GM23338 (cell line): ENCODE data around the gene DHX34. TPM values are rescaled to one million over a fixed set of nuclear protein-coding genes. Genes with fewer than 3 reads are reported as not detected.

Experiments
- ATAC-seq: fragments of 200-7000 bp; cut with Tn5 transposase; 3 replicates; pipeline ENCODE4 v1.9.1; 2020
- DNase-seq: peaks from one replicate; pipeline ENCODE4 v3.0.0-alpha.2; 2015; ENCODE audit warnings: low spot score
- H2AFZ ChIP-seq: fragments of 200-600 bp; sonication (generic); 2 replicates; pipeline ENCODE4 v1.8.0; 2016; ENCODE audit warnings: antibody characterized with exemption, mild to moderate bottlenecking, moderate library complexity
- H3F3A ChIP-seq: fragments of 200-600 bp; sonication (generic); replicated peaks from 2 replicates; pipeline ENCODE4 v1.8.0; 2017; ENCODE audit warnings: antibody characterized with exemption, mixed run types, low read depth
- H3K27ac ChIP-seq: fragments of 200-600 bp; sonication (generic); 2 replicates; pipeline ENCODE4 v1.6.1; 2016; ENCODE audit warnings: low read depth
- H3K27me3 ChIP-seq: fragments of 200-600 bp; sonication (generic); 2 replicates; pipeline ENCODE4 v1.8.0; 2016; ENCODE audit warnings: mild to moderate bottlenecking, mixed run types, moderate library complexity; ENCODE audit not compliant: insufficient read depth
- H3K36me3 ChIP-seq: fragments of 200-600 bp; sonication (generic); 2 replicates; pipeline ENCODE4 v1.8.0; 2016; ENCODE audit warnings: mild to moderate bottlenecking; ENCODE audit not compliant: insufficient read depth
- H3K4me1 ChIP-seq: fragments of 200-600 bp; sonication (generic); 2 replicates; pipeline ENCODE4 v1.8.0; 2016; ENCODE audit warnings: mild to moderate bottlenecking, moderate library complexity; ENCODE audit not compliant: insufficient read depth
- H3K4me2 ChIP-seq: fragments of 200-600 bp; sonication (generic); 2 replicates; pipeline ENCODE4 v1.7.1; 2017; ENCODE audit warnings: mixed run types
- H3K4me3 ChIP-seq: fragments of 200-600 bp; sonication (generic); 2 replicates; pipeline ENCODE4 v1.6.1; 2016; ENCODE audit warnings: mixed run types
- H3K79me2 ChIP-seq: fragments of 200-600 bp; sonication (generic); replicated peaks from 2 replicates; pipeline ENCODE4 v1.8.0; 2017; ENCODE audit warnings: mild to moderate bottlenecking; ENCODE audit not compliant: insufficient read depth
- H3K9me2 ChIP-seq: fragments of 200-600 bp; sonication (generic); 2 replicates; pipeline ENCODE4 v1.8.0; 2017; ENCODE audit not compliant: insufficient read depth
- H4K20me1 ChIP-seq: fragments of 200-600 bp; sonication (generic); replicated peaks from 2 replicates; pipeline ENCODE4 v1.8.0; 2017; ENCODE audit warnings: mild to moderate bottlenecking; ENCODE audit not compliant: insufficient read depth
- H3K27ac Mint-ChIP-seq: 2 replicates; pipeline ENCODE4 v1.8.0; 2020; ENCODE audit warnings: inconsistent platforms, mild to moderate bottlenecking, moderate library complexity, mixed read lengths
- H3K27me3 Mint-ChIP-seq: 3 replicates; pipeline ENCODE4 v1.8.0; 2022; ENCODE audit warnings: low read depth, mild to moderate bottlenecking, moderate library complexity, mixed read lengths, inconsistent platforms; ENCODE audit not compliant: insufficient read depth, poor library complexity
- H3K36me3 Mint-ChIP-seq: 3 replicates; pipeline ENCODE4 v1.8.0; 2021; ENCODE audit warnings: low read depth, mild to moderate bottlenecking, inconsistent platforms, moderate library complexity, mixed read lengths
- H3K4me1 Mint-ChIP-seq: 3 replicates; pipeline ENCODE4 v1.8.0; 2020; ENCODE audit warnings: mild to moderate bottlenecking, inconsistent platforms, mixed read lengths
- H3K4me3 Mint-ChIP-seq: 3 replicates; pipeline ENCODE4 v1.8.0; 2021; ENCODE audit warnings: moderate library complexity, mild to moderate bottlenecking, inconsistent platforms, mixed read lengths
- H3K9me3 Mint-ChIP-seq: 3 replicates; pipeline ENCODE4 v1.8.0; 2020; ENCODE audit warnings: moderate library complexity, mild to moderate bottlenecking, inconsistent platforms, mixed read lengths
- CREB1 ChIP-seq: fragments of 250-450 bp; sonication (Bioruptor Pico); IDR thresholded peaks from 2 replicates; pipeline ENCODE4 v1.5.0; 2020; ENCODE audit warnings: low read depth, mild to moderate bottlenecking, moderate library complexity
- CTCF ChIP-seq, 2 experiments: fragments of 200-600 bp in 1 of 2; sonication (generic) in 1 of 2; conservative IDR thresholded peaks; 2 replicates each; pipeline versions ENCODE4 v1.5.1 to v1.6.1; 2016 to 2017; ENCODE audit warnings: antibody characterized with exemption in 2 of 2, low read depth in 2 of 2, mild to moderate bottlenecking in 2 of 2, moderate library complexity in 1 of 2
- ETS1 ChIP-seq: IDR thresholded peaks from 2 replicates; pipeline ENCODE4 v1.6.1; 2016; ENCODE audit warnings: antibody characterized with exemption
- EZH2 ChIP-seq: fragments of 200-600 bp; sonication (generic); IDR thresholded peaks from one replicate; pipeline ENCODE4 v1.8.0; 2017; ENCODE audit warnings: antibody characterized with exemption, mild to moderate bottlenecking, low read depth; ENCODE audit not compliant: unreplicated experiment
- EZH2phosphoT487 ChIP-seq: fragments of 200-600 bp; sonication (generic); IDR thresholded peaks from one replicate; pipeline ENCODE4 v1.8.1; 2018; ENCODE audit warnings: antibody characterized with exemption; ENCODE audit not compliant: unreplicated experiment
- JUNB ChIP-seq: IDR thresholded peaks from one replicate; pipeline ENCODE4 v1.6.1; 2016; ENCODE audit warnings: antibody characterized with exemption; ENCODE audit not compliant: unreplicated experiment
- NANOG ChIP-seq: IDR thresholded peaks from 2 replicates; pipeline ENCODE4 v1.6.1; 2016; ENCODE audit warnings: antibody characterized with exemption, borderline replicate concordance
- POLR2AphosphoS5 ChIP-seq: IDR thresholded peaks from 2 replicates; pipeline ENCODE4 v1.6.1; 2016; ENCODE audit warnings: antibody characterized with exemption, low read depth
- REST ChIP-seq: IDR thresholded peaks from one replicate; pipeline ENCODE4 v1.6.1; 2018; ENCODE audit warnings: antibody characterized with exemption; ENCODE audit not compliant: unreplicated experiment
- STAT1 ChIP-seq: IDR thresholded peaks from one replicate; pipeline ENCODE4 v1.6.1; 2016; ENCODE audit warnings: antibody characterized with exemption; ENCODE audit not compliant: unreplicated experiment
- ZNF114 ChIP-seq: fragments of 250-450 bp; sonication (Bioruptor Pico); IDR thresholded peaks from 2 replicates; pipeline ENCODE4 v1.5.0; 2020; ENCODE audit warnings: mild to moderate bottlenecking, moderate library complexity
- ZNF331 ChIP-seq: fragments of 250-450 bp; sonication (Bioruptor Pico); IDR thresholded peaks from 2 replicates; pipeline ENCODE4 v1.5.0; 2020; ENCODE audit warnings: low read depth, mild to moderate bottlenecking, moderate library complexity
- ZNF462 ChIP-seq: fragments of 250-450 bp; sonication (Bioruptor Pico); IDR thresholded peaks from 2 replicates; pipeline ENCODE4 v1.5.0; 2020; ENCODE audit warnings: mild to moderate bottlenecking, moderate library complexity
- polyA plus RNA-seq: library from polyadenylated mRNA; unstranded; fragments of >200 nt; fragmentation: Nextera tagmentation; extraction: Ambion mirVana; gene quantifications from 2 replicates; pipeline ENCODE4 v1.2.1, GENCODE V29; 2016
- total RNA-seq: library from RNA; depleted of rRNA; stranded (reverse); fragments of >200 nt; shearing (Covaris generic); gene quantifications from 2 replicates; pipeline ENCODE4 v1.2.3, GENCODE V29; 2014

Gene DHX34
- total and polyA plus RNA-seq, 2 experiments from 2014 or later, result 16.3 to 50.1 TPM

- Histone ChIP-seq H3K79me2 (no peaks in the 10 kb centered on the region), H3K4me1 (no peaks in the 10 kb centered on the region), H2AFZ (no peak overlapping the region), H3K4me3 (no peak overlapping the region), H4K20me1 (no peaks in the 10 kb centered on the region), H3K36me3 (no peaks in the 10 kb centered on the region), H3K9me2 (no peaks in the 10 kb centered on the region), H3F3A (no peaks in the 10 kb centered on the region), H3K27ac (no peak overlapping the region), H3K27me3 (no peaks in the 10 kb centered on the region), H3K4me2 (no peak overlapping the region)
- H3K4me3 Mint-ChIP-seq, result no peak overlapping the region
- peaks cover 9% of the 10 kb centered on the region; the same call in 1 of the 3 replicates for H3K9me3 Mint-ChIP-seq
- peaks cover 6% of the 10 kb centered on the region; the same call in 1 of the 3 replicates for H3K4me1 Mint-ChIP-seq
- ATAC-seq, result no peak
- DNase-seq, result no peak
- H3K27ac Mint-ChIP-seq, result no peak overlapping the region
- H3K27me3 Mint-ChIP-seq, result peaks cover 7% of the 10 kb centered on the region
- no peak for TF ChIP-seq CTCF (conservative IDR thresholded peaks at IDR 0.05; ENCODE audit: low read depth in 2 of 2)
- no peak for TF ChIP-seq EZH2
- TF ChIP-seq ZNF331 (CRISPR knock-in tag), result no peak
- TF ChIP-seq STAT1, result no peak
- TF ChIP-seq ETS1, result no peak
- TF ChIP-seq EZH2phosphoT487, result no peak
- TF ChIP-seq ZNF114 (CRISPR knock-in tag), result no peak
- no peak for TF ChIP-seq POLR2AphosphoS5
- no peak for TF ChIP-seq JUNB
- no peak for TF ChIP-seq REST
- no peak for TF ChIP-seq ZNF462 (CRISPR knock-in tag)
- TF ChIP-seq NANOG, result no peak
- no peak for TF ChIP-seq CREB1
- no peaks in the 10 kb centered on the region; the same call in 2 of the 3 replicates for H3K36me3 Mint-ChIP-seq
Observed at GRCh38 chr19:47340477-47341208, 8.5 kb upstream of the DHX34 start.
